Tibial artery (tissue), 4 donors: ENCODE data around the gene NPBWR2.

Experiments used
- DNase-seq, 2 donors: peaks; one replicate each; pipeline ENCODE4 v3.0.0-alpha.2; 2019
- H3K27ac ChIP-seq, 2 donors: fragments of 200-600 bp; sonication (generic) in 1 of 2; 1 replicate in 1 of 2; 2 replicates in 1 of 2; pipeline ENCODE4 v1.5.1; 2018 to 2019; ENCODE audit warnings: mild to moderate bottlenecking in 1 of 2
- H3K27me3 ChIP-seq, 2 donors: fragments of 200-600 bp; sonication (generic) in 1 of 2; one replicate each; pipeline versions ENCODE4 v1.5.1 to v1.6.0; 2016 to 2019
- H3K36me3 ChIP-seq, 3 donors: fragments of 200-600 bp; sonication (generic) in 2 of 3; one replicate each; pipeline ENCODE4 v1.5.1; 2016 to 2019; ENCODE audit warnings: mild to moderate bottlenecking in 2 of 3
- H3K4me1 ChIP-seq, 4 donors: fragments of 200-600 bp; sonication (generic) in 2 of 4; 1 replicate in 3 of 4; 2 replicates in 1 of 4; pipeline ENCODE4 v1.5.1; 2016 to 2019
- H3K4me3 ChIP-seq, 2 donors: fragments of 200-600 bp; sonication (generic) in 1 of 2; 1 replicate in 1 of 2; 2 replicates in 1 of 2; pipeline ENCODE4 v1.5.1; 2018 to 2019; ENCODE audit warnings: mild to moderate bottlenecking in 2 of 2
- H3K9me3 ChIP-seq, 3 donors: fragments of 200-600 bp; sonication (generic) in 1 of 3; one replicate each; pipeline ENCODE4 v1.5.1; 2016 to 2019
- CTCF ChIP-seq, 2 experiments: fragments of 200-600 bp in 1 of 2; fragments of 450-650 bp in 1 of 2; IDR thresholded peaks; one replicate each; pipeline ENCODE4 v1.5.1; 2017 to 2019; ENCODE audit warnings: antibody characterized with exemption in 2 of 2, mild to moderate bottlenecking in 1 of 2, moderate library complexity in 1 of 2
- intact Hi-C: fragments of 100-400 bp; cut with DNase I; formaldehyde crosslinking; loops from one replicate; pipeline ENCODE4 v1.15.0; 2023; ENCODE audit warnings: low total_unique reads

Gene NPBWR2

GRCh38 chr20:64055893-64056638, 51.3 kb downstream of the NPBWR2 start:
- intact Hi-C loops: no loop called here
- no peaks in the 10 kb centered on the region for H3K9me3 ChIP-seq
- peak overlapping the region in 1 of 2 donors; percentile 15 for H3K27ac ChIP-seq
- no peak for TF ChIP-seq CTCF (IDR thresholded peaks at IDR 0.05)
- H3K27me3 ChIP-seq: peaks cover 0 to 76% of the 10 kb centered on the region in 2 donors
- peaks cover 0 to 6% (median 0%) of the 10 kb centered on the region in 4 donors for H3K4me1 ChIP-seq
- H3K4me3 ChIP-seq: no peak overlapping the region
- no peak for DNase-seq
- no peaks in the 10 kb centered on the region for H3K36me3 ChIP-seq

GRCh38 chr20:64055396-64055892, 51.9 kb downstream of the NPBWR2 start:
- intact Hi-C loops: no loop called here
- Histone ChIP-seq H3K27me3 (peaks cover 0 to 82% of the 10 kb centered on the region in 2 donors), H3K27ac (peak overlapping the region in 1 of 2 donors; percentile 15), H3K4me3 (no peak overlapping the region), H3K36me3 (no peaks in the 10 kb centered on the region), H3K4me1 (peaks cover 0 to 6% (median 0%) of the 10 kb centered on the region in 4 donors), H3K9me3 (no peaks in the 10 kb centered on the region)
- no peak for DNase-seq
- no peak for TF ChIP-seq CTCF (IDR thresholded peaks at IDR 0.05)

GRCh38 chr20:64053841-64054661, 53.3 kb downstream of the NPBWR2 start:
- Histone ChIP-seq H3K9me3 (no peaks in the 10 kb centered on the region), H3K27me3 (peaks cover 5 to 93% of the 10 kb centered on the region in 2 donors), H3K4me3 (no peak overlapping the region), H3K4me1 (peaks cover 0 to 16% (median 6%) of the 10 kb centered on the region in 4 donors), H3K27ac (no peak overlapping the region), H3K36me3 (no peaks in the 10 kb centered on the region)
- intact Hi-C loops: no loop called here
- no peak for DNase-seq
- no peak for TF ChIP-seq CTCF (IDR thresholded peaks at IDR 0.05)
